D721Med (cell line): ENCODE measurements around the gene MIOX.

Experiments
- DNase-seq: peaks from one replicate; pipeline ENCODE4 v3.0.0; 2011; ENCODE audit warnings: low spot score; ENCODE audit not compliant: insufficient read length
- FAIRE-seq: peaks from 2 replicates; lab custom pipeline; 2011; peaks lifted over from hg19 to GRCh38; lab: Jason Lieb, UNC
- CTCF ChIP-seq: IDR thresholded peaks from 2 replicates; pipeline ENCODE4 v1.5.1; 2012; ENCODE audit warnings: mild to moderate bottlenecking, control low read depth; ENCODE audit not compliant: insufficient read depth; ENCODE audit errors: missing control alignments

MIOX gene

GRCh38 chr22:50446708-50447575 is 39.7 kb upstream of the MIOX start:
- no peak for TF ChIP-seq CTCF
- no peak for FAIRE-seq

GRCh38 chr22:50447576-50448551 is 38.8 kb upstream of the MIOX start:
- FAIRE-seq (no peak), DNase-seq (no peak)

More at GRCh38 chr22:50446708-50447575, 39.7 kb upstream of the MIOX start:
- DNase-seq, result no peak

GRCh38 chr22:50452649-50453048 is 34.0 kb upstream of the MIOX start:
- no peak for TF ChIP-seq CTCF
- FAIRE-seq (no peak), DNase-seq (no peak)

More at GRCh38 chr22:50447576-50448551, 38.8 kb upstream of the MIOX start:
- TF ChIP-seq CTCF, result no peak

GRCh38 chr22:50454556-50455075 is 32.0 kb upstream of the MIOX start:
- DNase-seq (no peak), FAIRE-seq (no peak)
- no peak for TF ChIP-seq CTCF

- FAIRE-seq, result no peak
- no peak for TF ChIP-seq CTCF
- DNase-seq, result no peak
Measured at GRCh38 chr22:50455201-50455600, 31.5 kb upstream of the MIOX start.

- FAIRE-seq (no peak), DNase-seq (no peak)
- no peak for TF ChIP-seq CTCF
Measured at GRCh38 chr22:50456026-50456425, 30.6 kb upstream of the MIOX start.
